ENCODE data around the gene SNORC. TPM values are rescaled to one million over a fixed set of nuclear protein-coding genes. Genes with fewer than 3 reads are reported as not detected.
"Not testable (repeated sequence)": the region's sequence is repeated elsewhere in the genome, so short reads cannot be mapped to it uniquely, and the experiment has no call there.

The SNORC gene
- polyA plus RNA-seq, 2 donors: 1.0 to 2.4 TPM

- no peaks in the 10 kb centered on the region for H3K27me3 ChIP-seq (ENCODE audit: control insufficient read depth in 1 of 2, insufficient read depth in 2 of 2, low read length in 2 of 2)
- WGBS, 2 donors: 80 to 93% methylated on average over 3 of the region's 3 CpGs
- H3K4me3 ChIP-seq (ENCODE audit: low read depth in 1 of 2, low read length in 2 of 2): no peak overlapping the region
- no peaks in the 10 kb centered on the region for H3K4me1 ChIP-seq (ENCODE audit: control insufficient read depth in 2 of 2, insufficient read depth in 2 of 2, low read length in 1 of 2)
- H3K27ac ChIP-seq (ENCODE audit: low read depth in 2 of 2, low read length in 1 of 2): no peak overlapping the region
- H3K9me3 ChIP-seq (ENCODE audit: control insufficient read depth in 2 of 2, insufficient read depth in 1 of 2, low read depth in 1 of 2, low read length in 1 of 2): no peaks in the 10 kb centered on the region
- peaks cover 17 to 18% of the 10 kb centered on the region in 2 donors for H3K36me3 ChIP-seq (ENCODE audit: control insufficient read depth in 2 of 2, insufficient read depth in 2 of 2, low read length in 1 of 2)
Measured at GRCh38 chr2:232843834-232844233, 26.2 kb upstream of the SNORC start.

GRCh38 chr2:232846055-232846454, 24.0 kb upstream of the SNORC start:
- no peaks in the 10 kb centered on the region for H3K27me3 ChIP-seq (ENCODE audit: control insufficient read depth in 1 of 2, insufficient read depth in 2 of 2, low read length in 2 of 2)
- H3K9me3 ChIP-seq (ENCODE audit: control insufficient read depth in 2 of 2, insufficient read depth in 1 of 2, low read depth in 1 of 2, low read length in 1 of 2): no peaks in the 10 kb centered on the region
- H3K36me3 ChIP-seq (ENCODE audit: control insufficient read depth in 2 of 2, insufficient read depth in 2 of 2, low read length in 1 of 2): peaks cover 25 to 26% of the 10 kb centered on the region in 2 donors
- H3K4me1 ChIP-seq (ENCODE audit: control insufficient read depth in 2 of 2, insufficient read depth in 2 of 2, low read length in 1 of 2): no peaks in the 10 kb centered on the region
- H3K27ac ChIP-seq (ENCODE audit: low read depth in 2 of 2, low read length in 1 of 2): no peak overlapping the region
- no peak overlapping the region for H3K4me3 ChIP-seq (ENCODE audit: low read depth in 1 of 2, low read length in 2 of 2)

- no peak overlapping the region for H3K27ac ChIP-seq (ENCODE audit: low read depth in 2 of 2, low read length in 1 of 2)
- no peaks in the 10 kb centered on the region for H3K27me3 ChIP-seq (ENCODE audit: control insufficient read depth in 1 of 2, insufficient read depth in 2 of 2, low read length in 2 of 2)
- H3K4me3 ChIP-seq (ENCODE audit: low read depth in 1 of 2, low read length in 2 of 2): no peak overlapping the region
- peaks cover 21 to 23% of the 10 kb centered on the region in 2 donors for H3K36me3 ChIP-seq (ENCODE audit: control insufficient read depth in 2 of 2, insufficient read depth in 2 of 2, low read length in 1 of 2)
- H3K9me3 ChIP-seq (ENCODE audit: control insufficient read depth in 2 of 2, insufficient read depth in 1 of 2, low read depth in 1 of 2, low read length in 1 of 2): no peaks in the 10 kb centered on the region
- WGBS, 2 donors: 92 to 96% methylated on average over 3 of the region's 3 CpGs
- no peaks in the 10 kb centered on the region for H3K4me1 ChIP-seq (ENCODE audit: control insufficient read depth in 2 of 2, insufficient read depth in 2 of 2, low read length in 1 of 2)
Measured at GRCh38 chr2:232850039-232850438, 20.0 kb upstream of the SNORC start.

GRCh38 chr2:232852081-232852480, 18.0 kb upstream of the SNORC start:
- H3K4me1 ChIP-seq (ENCODE audit: control insufficient read depth in 2 of 2, insufficient read depth in 2 of 2, low read length in 1 of 2); H3K4me3 ChIP-seq (ENCODE audit: low read depth in 1 of 2, low read length in 2 of 2); H3K27ac ChIP-seq (ENCODE audit: low read depth in 2 of 2, low read length in 1 of 2); H3K9me3 ChIP-seq (ENCODE audit: control insufficient read depth in 2 of 2, insufficient read depth in 1 of 2, low read depth in 1 of 2, low read length in 1 of 2); H3K27me3 ChIP-seq (ENCODE audit: control insufficient read depth in 1 of 2, insufficient read depth in 2 of 2, low read length in 2 of 2): not testable (repeated sequence)
- peaks cover 21 to 23% of the 10 kb centered on the region in 2 donors for H3K36me3 ChIP-seq (ENCODE audit: control insufficient read depth in 2 of 2, insufficient read depth in 2 of 2, low read length in 1 of 2)
- 85 to 88% methylated on average over 11 of the region's 11 CpGs for WGBS, 2 donors

GRCh38 chr2:232852676-232853075, 17.4 kb upstream of the SNORC start:
- Histone ChIP-seq H3K36me3 (ENCODE audit: control insufficient read depth in 2 of 2, insufficient read depth in 2 of 2, low read length in 1 of 2) (peaks cover 21 to 23% of the 10 kb centered on the region in 2 donors), H3K27ac (ENCODE audit: low read depth in 2 of 2, low read length in 1 of 2) (no peak overlapping the region), H3K9me3 (ENCODE audit: control insufficient read depth in 2 of 2, insufficient read depth in 1 of 2, low read depth in 1 of 2, low read length in 1 of 2) (no peaks in the 10 kb centered on the region), H3K4me1 (ENCODE audit: control insufficient read depth in 2 of 2, insufficient read depth in 2 of 2, low read length in 1 of 2) (no peaks in the 10 kb centered on the region), H3K4me3 (ENCODE audit: low read depth in 1 of 2, low read length in 2 of 2) (no peak overlapping the region), H3K27me3 (ENCODE audit: control insufficient read depth in 1 of 2, insufficient read depth in 2 of 2, low read length in 2 of 2) (no peaks in the 10 kb centered on the region)
- 44 to 49% methylated on average over 2 of the region's 2 CpGs for WGBS, 2 donors

- no peak overlapping the region for H3K4me3 ChIP-seq (ENCODE audit: low read depth in 1 of 2, low read length in 2 of 2)
- H3K27me3 ChIP-seq (ENCODE audit: control insufficient read depth in 1 of 2, insufficient read depth in 2 of 2, low read length in 2 of 2): no peaks in the 10 kb centered on the region
- H3K9me3 ChIP-seq (ENCODE audit: control insufficient read depth in 2 of 2, insufficient read depth in 1 of 2, low read depth in 1 of 2, low read length in 1 of 2): no peaks in the 10 kb centered on the region
- no peak overlapping the region for H3K27ac ChIP-seq (ENCODE audit: low read depth in 2 of 2, low read length in 1 of 2)
- no peaks in the 10 kb centered on the region for H3K4me1 ChIP-seq (ENCODE audit: control insufficient read depth in 2 of 2, insufficient read depth in 2 of 2, low read length in 1 of 2)
- 36 to 42% methylated on average over 7 of the region's 7 CpGs for WGBS, 2 donors
- peaks cover 23% of the 10 kb centered on the region in 2 donors for H3K36me3 ChIP-seq (ENCODE audit: control insufficient read depth in 2 of 2, insufficient read depth in 2 of 2, low read length in 1 of 2)
Measured at GRCh38 chr2:232854082-232854481, 16.0 kb upstream of the SNORC start.

GRCh38 chr2:232857158-232857563, 12.9 kb upstream of the SNORC start:
- H3K9me3 ChIP-seq (ENCODE audit: control insufficient read depth in 2 of 2, insufficient read depth in 1 of 2, low read depth in 1 of 2, low read length in 1 of 2): no peaks in the 10 kb centered on the region
- H3K4me1 ChIP-seq (ENCODE audit: control insufficient read depth in 2 of 2, insufficient read depth in 2 of 2, low read length in 1 of 2): no peaks in the 10 kb centered on the region
- H3K27me3 ChIP-seq (ENCODE audit: control insufficient read depth in 1 of 2, insufficient read depth in 2 of 2, low read length in 2 of 2): no peaks in the 10 kb centered on the region
- 78 to 80% methylated on average over 4 of the region's 4 CpGs for WGBS, 2 donors
- H3K27ac ChIP-seq (ENCODE audit: low read depth in 2 of 2, low read length in 1 of 2): no peak overlapping the region
- H3K36me3 ChIP-seq (ENCODE audit: control insufficient read depth in 2 of 2, insufficient read depth in 2 of 2, low read length in 1 of 2): peaks cover 10 to 14% of the 10 kb centered on the region in 2 donors
- H3K4me3 ChIP-seq (ENCODE audit: low read depth in 1 of 2, low read length in 2 of 2): no peak overlapping the region

GRCh38 chr2:232859385-232859916, 10.6 kb upstream of the SNORC start:
- Histone ChIP-seq H3K4me1 (ENCODE audit: control insufficient read depth in 2 of 2, insufficient read depth in 2 of 2, low read length in 1 of 2) (no peaks in the 10 kb centered on the region), H3K27ac (ENCODE audit: low read depth in 2 of 2, low read length in 1 of 2) (no peak overlapping the region), H3K27me3 (ENCODE audit: control insufficient read depth in 1 of 2, insufficient read depth in 2 of 2, low read length in 2 of 2) (no peaks in the 10 kb centered on the region), H3K36me3 (ENCODE audit: control insufficient read depth in 2 of 2, insufficient read depth in 2 of 2, low read length in 1 of 2) (peaks cover 10 to 14% of the 10 kb centered on the region in 2 donors), H3K4me3 (ENCODE audit: low read depth in 1 of 2, low read length in 2 of 2) (no peak overlapping the region), H3K9me3 (ENCODE audit: control insufficient read depth in 2 of 2, insufficient read depth in 1 of 2, low read depth in 1 of 2, low read length in 1 of 2) (no peaks in the 10 kb centered on the region)
- 94% methylated on average over 4 of the region's 4 CpGs for WGBS, 2 donors

- Histone ChIP-seq H3K27me3 (ENCODE audit: control insufficient read depth in 1 of 2, insufficient read depth in 2 of 2, low read length in 2 of 2) (no peaks in the 10 kb centered on the region), H3K36me3 (ENCODE audit: control insufficient read depth in 2 of 2, insufficient read depth in 2 of 2, low read length in 1 of 2) (peaks cover 10 to 14% of the 10 kb centered on the region in 2 donors), H3K9me3 (ENCODE audit: control insufficient read depth in 2 of 2, insufficient read depth in 1 of 2, low read depth in 1 of 2, low read length in 1 of 2) (no peaks in the 10 kb centered on the region), H3K4me3 (ENCODE audit: low read depth in 1 of 2, low read length in 2 of 2) (no peak overlapping the region), H3K27ac (ENCODE audit: low read depth in 2 of 2, low read length in 1 of 2) (no peak overlapping the region), H3K4me1 (ENCODE audit: control insufficient read depth in 2 of 2, insufficient read depth in 2 of 2, low read length in 1 of 2) (no peaks in the 10 kb centered on the region)
- WGBS, 2 donors: 90 to 92% methylated on average over 9 of the region's 9 CpGs
Measured at GRCh38 chr2:232860593-232861241, 9.3 kb upstream of the SNORC start.

- no peaks in the 10 kb centered on the region for H3K4me1 ChIP-seq (ENCODE audit: control insufficient read depth in 2 of 2, insufficient read depth in 2 of 2, low read length in 1 of 2)
- no peaks in the 10 kb centered on the region for H3K9me3 ChIP-seq (ENCODE audit: control insufficient read depth in 2 of 2, insufficient read depth in 1 of 2, low read depth in 1 of 2, low read length in 1 of 2)
- peaks cover 10 to 13% of the 10 kb centered on the region in 2 donors for H3K36me3 ChIP-seq (ENCODE audit: control insufficient read depth in 2 of 2, insufficient read depth in 2 of 2, low read length in 1 of 2)
- WGBS, 2 donors: 97% methylated on average over 5 of the region's 5 CpGs
- H3K27me3 ChIP-seq (ENCODE audit: control insufficient read depth in 1 of 2, insufficient read depth in 2 of 2, low read length in 2 of 2): no peaks in the 10 kb centered on the region
- no peak overlapping the region for H3K27ac ChIP-seq (ENCODE audit: low read depth in 2 of 2, low read length in 1 of 2)
- H3K4me3 ChIP-seq (ENCODE audit: low read depth in 1 of 2, low read length in 2 of 2): no peak overlapping the region
Measured at GRCh38 chr2:232861353-232861752, 8.7 kb upstream of the SNORC start.

Data from esophagus (tissue), 2 donors.